GM21367 (cell line): ENCODE results near the gene TMA7B.
"Not testable (repeated sequence)": the region's sequence is repeated elsewhere in the genome, so short reads cannot be mapped to it uniquely, and the experiment has no call there.

ENCODE experiments used
- ATAC-seq: cut with Tn5 transposase; IDR thresholded peaks from one replicate; pipeline ENCODE4 v1.9.1; 2021; ENCODE audit not compliant: unreplicated experiment

The TMA7B gene

DNA sequence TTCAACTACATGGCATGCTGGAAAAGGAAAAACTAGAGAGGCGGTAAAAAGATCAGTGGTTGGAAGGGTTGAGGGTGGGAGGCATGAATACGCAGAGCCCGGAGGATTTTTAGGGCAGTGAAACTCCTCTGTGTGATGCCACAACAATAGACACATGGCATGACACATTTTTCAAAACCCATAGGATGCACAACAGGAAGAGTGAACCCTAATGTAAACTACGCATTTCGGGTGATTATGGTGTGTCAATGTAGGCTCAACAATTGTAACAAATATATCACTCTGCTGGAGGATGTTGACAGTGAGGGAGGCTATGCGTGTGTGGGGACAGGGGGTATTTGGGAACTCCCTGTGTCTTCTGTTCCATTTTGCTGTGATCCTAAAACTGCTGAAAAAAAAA is 18.9 kb downstream of the TMA7B start:
- ATAC-seq, result no peak

DNA sequence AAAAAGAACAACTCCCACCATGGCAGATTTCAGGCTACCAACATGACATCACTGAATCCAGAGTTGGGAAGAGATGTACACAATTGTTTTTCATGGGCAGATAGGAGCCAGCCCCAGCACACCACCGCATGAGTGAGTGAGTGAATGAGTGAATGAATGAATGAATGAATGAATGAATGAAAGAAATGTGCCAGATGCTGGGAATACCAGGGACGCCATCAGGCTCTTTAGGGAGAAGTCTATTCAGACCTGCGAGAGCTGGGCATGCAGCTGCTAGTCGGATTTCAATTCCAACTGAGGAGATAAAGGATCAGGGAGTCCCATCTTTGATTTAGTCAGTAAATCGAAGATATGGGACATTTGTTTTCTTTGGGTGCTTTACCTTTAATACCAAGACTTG is 19.3 kb downstream of the TMA7B start:
- no peak for ATAC-seq

DNA sequence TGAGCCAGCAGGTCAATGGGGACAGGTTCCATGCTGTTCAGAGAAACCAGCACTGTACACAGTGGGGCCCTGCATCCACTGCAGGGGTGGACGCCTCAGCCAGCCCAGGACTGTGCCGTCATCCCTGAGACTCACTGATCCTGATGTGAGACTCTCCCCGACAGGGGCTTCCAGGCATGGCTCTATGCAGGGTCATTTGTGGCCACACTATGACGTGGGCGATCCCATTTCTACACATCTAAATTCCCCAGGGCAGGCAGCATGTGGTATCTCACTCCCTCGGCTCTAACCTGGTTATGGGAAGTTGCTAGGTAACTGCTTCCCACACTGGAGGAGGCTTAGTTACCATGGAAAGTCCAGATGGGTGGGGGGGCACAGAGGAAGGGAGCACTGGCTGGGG is 20.4 kb downstream of the TMA7B start:
- ATAC-seq, result no peak

DNA sequence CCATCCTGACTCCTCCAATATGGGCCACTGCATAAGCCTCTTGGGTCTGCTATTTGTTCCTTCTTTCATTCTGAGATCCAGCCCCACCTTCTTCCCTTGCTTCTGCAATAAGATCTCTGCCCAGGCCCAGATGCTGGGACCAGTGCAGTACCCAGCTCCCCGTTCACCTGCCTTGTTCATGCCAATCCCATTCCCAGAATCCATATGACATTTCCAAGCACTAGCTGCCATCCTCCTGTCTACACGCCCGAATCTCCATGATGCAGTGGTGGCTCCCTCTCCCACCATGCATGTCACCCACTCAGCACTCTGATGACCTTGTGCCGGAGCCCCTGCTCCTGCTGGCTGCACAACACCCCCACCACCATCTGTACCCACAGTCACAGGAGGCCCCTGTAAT is 23.1 kb downstream of the TMA7B start:
- no peak for ATAC-seq

DNA sequence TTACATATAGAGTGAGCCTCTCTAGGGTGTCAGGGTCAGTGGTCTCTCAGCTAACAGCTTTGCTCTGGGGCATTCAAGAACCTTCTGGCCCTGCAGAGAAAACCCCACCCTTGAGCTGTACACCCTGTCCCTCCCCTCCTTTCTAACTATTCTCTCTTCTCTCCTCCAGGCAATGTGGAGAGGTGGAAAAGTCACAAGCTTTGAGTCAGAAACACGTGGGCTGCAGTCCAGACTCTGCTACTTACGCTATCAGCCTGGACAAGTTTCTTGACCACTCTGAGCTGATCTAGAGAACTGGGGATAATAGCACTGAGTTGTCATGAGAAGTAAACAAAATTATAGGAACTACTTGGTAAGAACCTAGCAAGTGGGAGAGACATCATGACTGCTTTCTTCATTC is 23.8 kb downstream of the TMA7B start:
- ATAC-seq, result no peak

DNA sequence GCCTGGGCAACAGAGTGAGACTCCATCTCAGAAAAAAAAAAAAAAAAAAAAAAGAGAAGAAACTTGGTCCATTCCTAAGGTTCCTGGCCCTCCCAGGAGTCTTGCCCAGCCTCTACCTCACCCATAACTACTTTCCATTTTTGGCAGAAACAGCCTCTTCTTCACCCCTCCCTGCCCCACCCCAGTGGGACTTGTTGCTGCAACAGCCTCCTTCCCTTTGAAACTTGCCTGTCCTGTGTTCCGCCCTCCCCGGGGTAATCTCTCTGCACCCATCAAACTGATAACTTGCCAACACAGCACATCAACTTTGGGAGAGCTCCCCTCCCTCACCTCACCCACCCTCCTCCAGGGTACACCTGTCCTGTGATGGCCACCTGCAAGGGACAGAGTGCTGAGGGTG is 24.5 kb downstream of the TMA7B start:
- no peak for ATAC-seq

DNA sequence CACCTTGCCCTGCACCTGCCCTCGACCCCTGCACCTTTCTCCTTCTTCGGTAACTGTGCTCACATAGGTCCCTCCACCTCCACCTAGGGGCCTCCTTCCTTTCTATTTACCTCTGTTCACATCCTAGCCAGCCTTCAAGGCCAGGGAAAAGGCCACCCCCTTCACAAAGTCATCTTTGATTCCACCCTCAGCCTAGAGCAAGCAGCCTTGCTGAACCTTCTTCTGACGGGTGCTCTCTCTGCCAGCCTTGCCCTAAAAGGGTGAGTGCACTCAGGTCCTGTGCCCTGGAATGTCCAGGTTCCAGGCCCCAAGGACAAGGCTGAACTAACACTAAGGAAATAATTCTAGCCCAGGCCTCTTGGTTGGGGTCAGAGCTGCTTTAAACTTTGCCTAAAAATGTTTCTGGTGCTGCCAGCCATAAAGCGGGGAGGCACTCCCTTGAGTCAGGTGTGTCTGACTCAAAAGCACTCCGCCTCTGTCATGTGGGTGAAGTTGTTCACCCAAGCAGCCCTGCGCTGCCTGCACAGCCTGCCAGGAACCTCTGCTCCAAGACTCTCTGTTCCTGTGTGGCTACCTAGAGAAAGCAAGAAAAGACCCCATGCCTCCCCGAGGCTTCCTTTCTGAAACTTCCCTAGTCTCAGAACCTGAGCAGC is 25.3 kb downstream of the TMA7B start:
- no peak for ATAC-seq

DNA sequence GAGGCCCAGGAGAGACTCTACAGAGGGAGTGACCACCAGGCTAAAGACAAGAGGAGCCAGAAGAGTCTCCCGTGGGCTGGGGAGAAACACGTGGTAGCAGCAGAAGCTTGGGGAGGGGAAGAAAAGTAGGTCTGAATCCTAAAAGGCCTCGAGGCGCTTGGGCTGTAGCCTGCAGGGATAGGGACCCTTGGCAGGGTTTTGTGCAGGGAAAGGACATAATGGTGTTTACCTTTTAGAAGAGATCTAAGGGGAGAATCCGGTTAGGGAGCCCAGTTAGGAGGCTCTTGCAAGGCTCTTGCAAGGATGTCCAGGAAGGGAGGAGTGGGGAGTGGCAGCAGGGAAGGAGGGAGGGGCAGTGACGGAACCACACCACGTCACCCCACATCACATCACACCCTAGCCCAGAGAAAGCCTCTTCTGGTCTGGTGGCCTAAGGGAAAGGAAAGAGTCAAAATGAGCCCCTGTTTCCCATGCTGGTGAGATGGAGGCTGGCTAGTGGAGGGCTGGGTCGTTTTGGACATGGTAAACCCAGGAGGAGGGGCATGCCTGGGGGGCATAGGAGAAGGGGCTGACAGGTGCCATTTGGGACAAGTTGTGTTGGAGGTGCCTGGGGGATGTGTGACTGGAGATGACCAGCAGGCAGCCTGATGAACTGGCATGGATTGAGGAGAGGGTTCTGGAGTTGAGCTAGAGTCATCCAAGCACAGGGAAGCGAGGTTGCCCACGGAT is 28.4 kb downstream of the TMA7B start:
- no peak for ATAC-seq

DNA sequence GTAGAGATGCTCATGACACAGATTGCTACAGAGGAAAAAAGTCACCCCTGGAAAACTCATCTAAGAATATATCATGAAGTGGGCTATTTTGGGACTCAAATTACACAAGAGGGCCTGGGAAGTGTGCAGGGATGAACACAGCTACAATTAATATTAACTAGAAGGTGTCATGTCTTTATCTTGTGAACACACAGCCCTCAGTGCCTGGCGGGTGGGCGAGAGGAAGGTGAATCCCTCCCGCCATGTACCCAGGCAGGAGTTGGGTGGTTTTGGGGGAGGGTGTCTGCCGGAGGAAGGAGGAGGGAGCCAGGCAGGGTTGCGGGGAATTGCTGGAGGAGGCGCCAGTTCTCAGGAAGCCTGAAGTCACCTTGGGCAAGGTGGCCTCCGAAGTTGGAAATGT is 29.4 kb downstream of the TMA7B start:
- ATAC-seq, result no peak

DNA sequence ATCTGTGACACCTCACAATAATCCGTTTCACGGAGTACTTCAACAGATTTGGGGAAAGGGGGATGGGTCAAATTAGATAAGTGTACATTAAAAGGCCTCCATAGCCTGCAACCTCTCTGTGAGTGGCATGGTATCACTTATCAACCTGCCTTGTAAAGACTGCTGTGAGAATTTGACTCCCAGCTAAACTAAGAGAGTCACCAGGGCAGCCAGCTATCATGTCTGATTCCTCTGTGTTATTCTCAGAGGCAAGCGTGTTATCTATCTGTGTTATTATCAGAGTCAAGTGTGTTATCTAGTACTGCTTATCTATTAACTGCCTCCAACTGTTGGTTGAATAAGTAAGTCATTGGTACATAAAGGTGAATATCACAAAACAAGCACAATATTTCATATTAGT is 30.5 kb downstream of the TMA7B start:
- ATAC-seq, result no peak

DNA sequence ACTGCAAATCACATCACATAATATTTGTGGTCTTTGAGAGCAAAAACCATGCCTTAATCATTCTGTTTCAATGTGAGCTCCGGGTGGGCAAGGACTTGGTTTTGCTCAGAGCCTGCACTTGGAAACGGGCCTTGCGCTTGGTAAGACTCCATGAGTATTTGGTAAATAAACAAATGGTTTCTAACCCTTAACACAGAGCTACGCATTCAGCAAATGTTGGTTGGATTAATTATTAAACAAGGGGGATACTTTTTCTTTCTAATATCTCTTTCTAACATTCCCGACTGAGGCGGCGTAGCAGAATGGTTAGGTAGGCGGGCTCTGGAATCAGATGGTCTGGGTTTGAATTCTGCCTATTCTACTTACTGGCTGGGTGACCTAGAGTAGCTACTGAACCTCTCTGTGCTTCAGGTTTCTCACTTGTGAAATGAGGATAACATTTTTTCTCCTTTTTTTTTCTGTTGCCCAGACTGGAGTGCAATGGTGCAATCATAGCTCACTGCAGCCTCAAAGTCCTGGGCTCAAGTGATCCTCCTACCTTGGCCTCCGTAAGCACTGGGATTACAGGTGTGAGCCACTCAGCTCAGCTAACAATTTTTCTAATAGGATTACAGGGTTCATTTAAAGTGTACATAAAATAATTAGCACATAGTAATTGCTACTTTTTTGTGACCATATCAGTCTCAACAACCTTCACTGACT is 31.1 kb downstream of the TMA7B start:
- no peak for ATAC-seq

DNA sequence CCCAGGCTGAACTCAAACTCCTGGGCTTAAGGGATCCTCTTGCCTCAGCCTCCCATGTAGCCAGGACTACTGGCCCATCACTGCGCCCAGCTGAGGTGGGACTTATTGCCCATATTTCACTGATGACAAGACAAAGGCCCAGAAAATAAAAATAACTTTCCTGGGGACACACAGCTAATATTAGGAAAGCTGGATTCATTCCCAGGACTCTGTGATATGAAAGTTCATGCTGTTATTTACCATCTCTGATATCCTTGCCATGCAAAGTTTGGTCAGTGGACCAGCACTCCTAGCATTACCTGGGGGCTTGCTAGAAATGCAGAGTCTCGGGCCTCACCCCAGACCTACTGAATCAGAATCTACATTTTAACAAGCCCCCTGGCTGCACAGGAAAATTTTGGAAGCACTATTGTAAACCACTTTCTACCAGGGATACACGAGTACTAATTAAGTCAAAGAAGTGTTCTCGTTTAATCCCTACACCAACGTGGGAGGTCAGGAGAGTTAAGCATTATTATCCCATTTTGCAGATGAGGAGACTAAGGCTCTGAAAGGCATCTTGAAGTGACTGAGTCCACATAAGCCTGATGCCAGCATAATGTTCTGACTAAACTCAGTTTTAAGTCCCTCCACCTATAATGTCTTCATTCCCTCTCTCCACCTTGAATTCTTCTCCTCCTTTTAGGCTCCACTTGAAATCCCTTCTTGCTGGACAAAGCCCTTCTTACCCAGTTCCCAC is 32.1 kb downstream of the TMA7B start:
- ATAC-seq, result no peak

DNA sequence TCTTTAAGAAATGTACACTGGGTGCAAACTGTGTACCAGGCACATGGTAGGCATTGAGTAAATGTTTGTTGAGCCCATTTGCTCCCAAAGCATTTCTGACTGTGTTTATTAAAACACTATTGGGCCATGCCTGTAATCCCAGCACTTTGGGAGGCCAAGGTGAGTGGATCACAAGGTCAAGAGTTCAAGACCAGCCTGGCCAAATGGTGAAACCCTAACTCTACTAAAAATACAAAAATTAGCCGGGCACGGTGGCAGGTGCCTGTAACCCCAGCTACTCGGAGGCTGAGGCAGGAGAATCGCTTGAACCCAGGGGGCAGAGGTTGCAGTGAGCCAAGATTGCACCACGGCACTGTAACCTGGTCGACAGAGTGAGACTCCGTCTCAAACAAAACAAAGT is 32.7 kb downstream of the TMA7B start:
- not testable (repeated sequence) for ATAC-seq

DNA sequence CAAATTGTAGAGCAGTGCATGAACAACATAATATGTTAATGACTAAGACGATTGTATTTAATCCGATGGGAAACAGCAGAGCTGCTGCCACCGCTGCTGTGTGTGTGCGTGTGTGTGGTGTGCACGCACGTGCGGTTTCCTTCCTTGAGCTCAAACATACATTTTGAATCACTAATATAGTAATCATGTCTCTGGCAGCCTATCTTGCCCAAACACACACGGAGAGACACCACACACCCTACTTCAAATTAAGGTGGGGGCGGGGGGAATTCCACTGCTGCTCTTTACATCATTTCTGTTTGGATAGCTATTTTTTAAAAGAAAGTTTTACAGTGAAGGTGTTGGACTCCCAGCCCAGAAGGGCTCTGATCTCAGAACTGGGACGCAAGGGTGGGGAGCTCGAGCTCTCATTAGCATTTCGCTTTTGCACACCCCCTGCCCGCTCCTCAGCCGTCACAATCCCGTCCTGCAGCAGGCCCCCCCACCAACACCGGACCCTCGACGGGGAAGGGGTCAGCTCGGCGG is 33.9 kb downstream of the TMA7B start:
- no peak for ATAC-seq

DNA sequence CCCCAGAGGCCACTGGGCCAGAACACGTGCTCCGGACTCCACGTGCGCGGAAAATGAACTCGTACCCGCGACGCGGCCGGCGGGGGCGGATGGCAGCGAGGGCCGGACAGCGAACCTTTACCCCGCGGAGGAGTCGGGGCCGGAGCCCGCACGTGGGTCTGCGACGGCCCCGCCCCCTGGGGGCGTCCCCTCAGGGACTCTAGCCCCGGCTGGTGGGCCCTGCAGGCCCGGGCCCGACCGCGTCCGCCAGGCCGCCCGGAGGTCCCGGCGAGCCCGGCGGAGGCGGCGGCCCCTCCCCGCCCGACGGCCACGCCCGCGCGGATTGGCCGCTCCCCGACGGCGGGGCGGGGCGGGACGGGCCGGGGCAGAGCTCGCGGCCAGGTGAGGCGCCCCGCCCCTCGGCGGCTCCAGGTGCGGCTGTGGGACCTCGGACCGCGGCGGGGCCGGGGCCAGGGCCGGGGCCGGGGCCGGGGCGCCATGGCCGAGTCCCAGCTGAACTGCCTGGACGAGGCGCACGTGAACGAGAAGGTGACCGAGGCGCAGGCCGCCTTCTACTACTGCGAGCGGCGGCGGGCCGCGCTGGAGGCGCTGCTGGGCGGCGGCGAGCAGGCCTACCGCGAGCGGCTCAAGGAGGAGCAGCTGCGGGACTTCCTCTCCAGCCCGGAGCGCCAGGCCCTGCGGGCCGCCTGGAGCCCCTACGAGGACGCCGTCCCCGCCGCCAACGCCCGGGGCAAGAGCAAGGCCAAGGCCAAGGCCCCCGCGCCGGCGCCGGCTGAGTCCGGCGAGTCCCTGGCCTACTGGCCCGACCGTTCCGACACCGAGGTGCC is 34.6 kb downstream of the TMA7B start, which contains the start of gene FAM83F:
Gene FAM83F (plus strand): TSS at position 389 of the 827 bp plus-strand sequence. CDS start 89 bp downstream, at position 478.
- ATAC-seq, result no peak

DNA sequence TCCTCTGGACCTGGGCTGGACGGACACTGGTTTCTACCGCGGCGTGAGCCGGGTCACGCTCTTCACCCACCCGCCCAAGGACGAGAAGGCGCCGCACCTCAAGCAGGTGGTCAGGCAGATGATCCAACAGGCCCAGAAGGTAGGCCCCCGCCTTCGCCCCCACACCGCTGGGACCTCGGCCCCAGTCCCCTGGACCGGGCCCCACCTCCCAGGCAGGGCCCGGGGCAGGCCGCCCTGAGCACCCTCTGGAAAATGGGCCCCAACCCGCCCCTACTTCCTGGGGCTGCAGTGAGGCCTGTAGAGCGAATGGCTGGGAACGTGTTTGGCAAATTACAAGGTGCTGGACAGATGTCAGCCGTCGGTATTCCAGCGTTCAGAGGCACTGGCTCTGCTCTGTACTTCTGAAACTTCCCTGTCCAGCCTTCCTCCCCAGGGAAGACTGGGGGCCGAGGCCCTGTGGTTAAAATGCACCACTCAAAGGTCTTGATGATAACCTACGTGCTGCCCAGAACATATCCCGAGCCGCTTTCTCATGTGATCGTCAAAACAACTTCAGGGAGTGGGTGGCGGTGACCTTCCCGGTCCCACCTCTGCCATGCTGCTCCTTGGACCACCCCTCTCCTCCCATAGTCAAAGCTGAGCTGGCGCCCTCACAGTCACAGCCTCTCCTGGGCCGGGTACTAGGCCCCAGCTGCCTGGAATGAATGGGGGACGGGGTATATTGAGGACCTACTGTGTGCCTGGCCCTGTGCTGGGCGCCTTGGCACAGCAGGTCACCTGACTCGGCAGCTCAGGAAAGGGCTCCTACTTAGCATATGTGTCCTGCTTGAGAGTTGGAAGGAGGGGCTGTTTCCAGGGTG is 35.4 kb downstream of the TMA7B start:
- ATAC-seq, result no peak

DNA sequence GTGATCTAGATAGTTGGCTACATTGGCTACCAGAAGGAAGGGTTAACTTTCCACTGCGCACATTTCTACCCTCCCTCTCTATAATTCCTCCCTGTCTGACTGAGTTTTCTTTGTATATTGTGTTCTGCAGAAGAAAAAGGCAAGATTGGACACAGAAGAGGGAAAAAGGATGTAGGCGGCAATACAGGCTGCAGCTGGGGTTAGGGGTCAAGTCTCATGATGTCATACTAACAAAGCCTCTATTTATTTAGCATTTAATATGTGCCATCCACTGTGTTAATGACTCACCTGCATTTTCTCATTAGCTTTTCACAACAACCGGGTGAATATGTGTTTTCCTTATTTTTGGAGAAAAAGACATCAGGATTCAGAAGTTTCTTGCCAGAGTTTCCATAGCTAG is 36.5 kb downstream of the TMA7B start:
- ATAC-seq, result no peak

DNA sequence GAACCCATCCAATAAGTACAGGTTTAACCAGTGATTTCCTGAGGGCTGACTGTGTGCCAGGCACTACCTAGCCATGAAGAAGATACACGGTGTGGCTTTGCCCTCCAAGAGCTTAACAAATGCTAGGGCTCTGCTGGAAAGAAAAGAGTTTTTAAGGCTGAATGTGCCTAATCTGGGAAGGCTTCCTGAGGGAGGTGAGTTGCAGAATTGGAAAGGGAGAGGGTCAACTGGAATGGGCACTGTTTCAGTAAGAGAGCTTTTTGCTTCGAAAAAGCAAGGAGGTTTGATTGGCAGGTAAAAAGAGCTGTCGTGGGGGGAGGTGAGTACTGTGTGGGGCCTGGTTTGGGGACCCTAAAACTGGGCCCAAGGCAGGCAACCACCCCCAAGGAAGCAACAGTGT is 37.2 kb downstream of the TMA7B start:
- ATAC-seq, result no peak

DNA sequence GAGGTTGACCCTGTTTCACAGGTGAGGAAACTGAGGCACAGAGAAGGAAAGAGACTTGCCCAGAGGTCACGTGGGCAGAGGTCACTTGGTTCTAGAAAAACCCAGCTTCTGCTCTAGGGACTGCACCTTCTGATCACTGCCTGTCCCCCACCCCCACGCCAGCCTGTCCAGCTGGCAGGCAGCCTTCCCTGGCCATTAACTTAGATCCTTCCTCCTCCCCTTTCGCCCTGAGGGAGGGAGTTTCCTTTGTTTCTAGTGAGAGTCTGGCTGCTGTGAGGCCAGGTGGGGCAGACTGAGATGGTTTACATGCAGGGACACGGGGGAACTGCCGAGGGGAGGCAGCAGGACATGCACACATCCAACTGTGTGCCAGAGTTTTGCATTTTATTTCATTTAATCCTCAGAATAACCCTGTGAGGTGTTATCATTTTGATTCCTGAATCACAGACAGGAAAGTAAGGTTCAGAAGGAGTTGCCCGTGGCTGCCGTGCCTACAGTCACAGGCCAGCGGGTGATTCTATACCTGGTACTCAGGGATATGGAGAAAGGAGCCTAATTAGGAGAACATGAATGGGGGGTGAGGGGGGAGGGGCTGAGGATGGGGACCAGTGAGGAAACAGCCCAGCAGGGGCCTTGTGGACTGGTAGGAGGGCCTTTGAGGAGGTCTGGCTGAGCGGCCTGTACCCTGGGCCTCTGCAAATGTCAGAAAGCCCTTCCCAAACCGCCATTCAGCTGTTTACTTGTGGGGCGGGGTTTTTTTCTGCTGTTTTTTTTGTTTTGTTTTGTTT is 37.9 kb downstream of the TMA7B start:
- no peak for ATAC-seq
